ENCODE data around the gene TPSG1.
"Not testable (repeated sequence)": the region's sequence is repeated elsewhere in the genome, so short reads cannot be mapped to it uniquely, and the experiment has no call there.

TPSG1 gene

DNA sequence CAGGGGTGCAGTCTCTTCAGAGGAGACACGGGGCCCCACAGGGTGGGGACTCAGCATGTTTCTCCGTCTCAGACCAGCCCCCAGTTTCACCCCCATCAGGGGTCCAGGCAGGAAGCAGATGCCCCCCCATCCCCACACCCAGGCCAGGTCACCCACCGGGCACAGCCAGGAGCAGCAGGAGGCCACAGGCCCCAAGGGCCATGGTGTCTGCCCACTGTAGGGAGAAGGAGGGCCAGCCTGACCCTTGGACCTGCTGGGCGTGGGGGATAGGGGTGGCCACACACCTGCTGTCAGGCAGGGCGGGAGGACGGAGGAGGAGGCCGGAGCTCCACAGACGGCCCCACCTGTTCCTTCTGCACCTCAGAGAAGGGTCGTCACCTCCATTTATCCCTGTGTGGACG lies at the start of gene TPSG1:
Gene TPSG1 (minus strand): TSS at position 218 of the 401 bp plus-strand sequence. CDS start 16 bp downstream, at position 202.
- no peak within 1 kb of the TSS for H3K4me3 ChIP-seq (ENCODE audit: low read depth, low read length)
- TF ChIP-seq CTCF (IDR thresholded peaks at IDR 0.05; ENCODE audit: low read depth, low read length) = no peak

- no peak for TF ChIP-seq CTCF (IDR thresholded peaks at IDR 0.05; ENCODE audit: low read depth, low read length)
- no peak overlapping the region for H3K4me3 ChIP-seq (ENCODE audit: low read depth, low read length)
These were observed 49.7 kb upstream of the TPSG1 start for GRCh38 chr16:1274767-1275166.

DNA sequence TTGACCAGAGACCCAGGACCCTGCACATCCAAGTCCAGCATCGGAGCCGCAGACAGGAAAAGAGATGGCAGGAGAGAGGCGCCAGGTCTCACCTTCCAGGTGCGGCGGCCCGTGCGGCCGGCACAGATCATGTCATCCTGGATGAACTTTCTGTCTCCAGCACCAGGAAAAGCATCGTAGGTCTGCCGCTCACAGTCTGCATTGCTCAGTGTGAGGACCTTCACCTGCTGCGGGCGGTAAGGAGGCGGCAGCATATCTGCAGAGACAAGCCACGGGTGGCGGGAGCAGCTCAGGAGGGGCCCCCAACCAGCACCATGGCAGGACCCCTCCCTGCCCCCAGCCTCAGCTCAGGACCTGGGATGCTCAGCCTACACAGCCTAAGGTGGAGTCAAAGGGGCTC lies 48.7 kb upstream of the TPSG1 start:
- TF ChIP-seq CTCF (IDR thresholded peaks at IDR 0.05; ENCODE audit: low read depth, low read length) = no peak
- H3K4me3 ChIP-seq (ENCODE audit: low read depth, low read length) = no peak overlapping the region

- no peak overlapping the region for H3K4me3 ChIP-seq (ENCODE audit: low read depth, low read length)
- no peak for TF ChIP-seq CTCF (IDR thresholded peaks at IDR 0.05; ENCODE audit: low read depth, low read length)
These were observed 47.6 kb upstream of the TPSG1 start for GRCh38 chr16:1272453-1273198.

GRCh38 chr16:1271724-1272413 lies 46.8 kb upstream of the TPSG1 start:
- H3K4me3 ChIP-seq (ENCODE audit: low read depth, low read length) = not testable (repeated sequence)

DNA sequence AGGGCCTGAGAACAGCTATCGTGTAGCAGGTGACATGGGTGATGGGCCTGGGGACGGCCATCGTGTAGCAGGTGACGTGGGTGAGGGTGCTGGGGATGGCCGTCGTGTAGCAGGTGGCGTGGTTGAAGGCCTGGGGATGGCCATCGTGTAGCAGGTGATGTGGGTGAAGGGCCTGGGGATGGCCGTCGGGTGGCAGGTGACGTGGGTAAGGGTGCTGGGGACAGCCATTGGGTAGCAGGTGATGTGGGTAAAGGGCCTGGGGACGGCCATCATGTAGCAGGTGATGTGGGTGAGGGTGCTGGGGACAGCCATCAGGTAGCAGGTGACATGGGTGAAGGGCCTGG lies 46.3 kb upstream of the TPSG1 start:
- H3K4me3 ChIP-seq (ENCODE audit: low read depth, low read length) = no peak overlapping the region
- no peak for TF ChIP-seq CTCF (IDR thresholded peaks at IDR 0.05; ENCODE audit: low read depth, low read length)

GRCh38 chr16:1269418-1269817 lies 44.4 kb upstream of the TPSG1 start:
- not testable (repeated sequence) for H3K4me3 ChIP-seq (ENCODE audit: low read depth, low read length)

- no peak for TF ChIP-seq CTCF (IDR thresholded peaks at IDR 0.05; ENCODE audit: low read depth, low read length)
- H3K4me3 ChIP-seq (ENCODE audit: low read depth, low read length) = no peak overlapping the region
These were observed 40.8 kb upstream of the TPSG1 start for GRCh38 chr16:1265826-1266225.
